HCT116 (cell line): ENCODE data around the gene MS4A4E. TPM values are rescaled to one million over a fixed set of nuclear protein-coding genes. Genes with fewer than 3 reads are reported as not detected.
A peak's percentile ranks its signal among the peaks of the same experiment; 100 is the strongest.

Experiments used
- ATAC-seq: fragments of 200-7000 bp; cut with Tn5 transposase; 2 replicates; pipeline ENCODE4 v1.9.1; 2020; ENCODE audit warnings: mild to moderate bottlenecking, moderate library complexity
- BruUV-seq: library from RNA; stranded (reverse); fragments of 400-500 nt; replicated peaks from 2 replicates; lab custom pipeline; 2021; lab: Mats Ljungman, UMichigan
- CTCF ChIA-PET: fragments of 300-600 bp; sonication (Branson Sonifier 250); formaldehyde crosslinking; loops from one replicate; lab custom pipeline; 2021; ENCODE audit warnings: antibody characterized with exemption; lab: Charles Lee
- POLR2A ChIA-PET: fragments of 300-600, 350-600 bp; sonication (Branson Sonifier 250); formaldehyde crosslinking; loops from one replicate; lab custom pipeline; 2021; ENCODE audit warnings: antibody characterized with exemption; lab: Charles Lee
- RAD21 ChIA-PET, 2 experiments: fragments of 300-600 bp; sonication (Branson Sonifier 250); formaldehyde crosslinking; loops; one replicate each; lab custom pipeline; 2023; ENCODE audit warnings: low total read pairs in 2 of 2; ENCODE audit not compliant: uncharacterized antibody in 2 of 2, unreplicated experiment in 2 of 2, low non-redundant PET in 1 of 2; lab: Charles Lee
- DNase-seq: peaks from one replicate; pipeline ENCODE4 v3.0.0-alpha.2; 2010; ENCODE audit warnings: low read depth, low spot score
- H2AFZ ChIP-seq: fragments of 200-600 bp; shearing (Covaris generic), sonication (generic); 2 replicates; pipeline ENCODE4 v1.6.1; 2017; ENCODE audit warnings: low read depth, mixed run types, mixed read lengths, antibody characterized with exemption, low read length; ENCODE audit not compliant: poor library complexity, severe bottlenecking
- H3K27ac ChIP-seq: 2 replicates; pipeline ENCODE4 v1.5.1; 2012; ENCODE audit warnings: low read depth, low read length
- H3K27me3 ChIP-seq: fragments of 200-600 bp; sonication (generic); 2 replicates; pipeline ENCODE4 v1.6.1; 2016; ENCODE audit warnings: mixed run types, low read length, mixed read lengths; ENCODE audit not compliant: insufficient read depth
- H3K36me3 ChIP-seq, 2 experiments: fragments of 200-500 bp in 1 of 2; fragments of 200-600 bp in 1 of 2; sonication (Bioruptor generic) in 1 of 2; sonication (generic) in 1 of 2; 2 replicates each; pipeline versions ENCODE4 v1.5.1 to v1.6.1; 2014 to 2016; ENCODE audit warnings: low read length in 2 of 2, inconsistent platforms in 1 of 2, mixed read lengths in 1 of 2, mixed run types in 1 of 2; ENCODE audit not compliant: insufficient read depth in 2 of 2, control insufficient read depth in 1 of 2
- H3K4me1 ChIP-seq, 2 experiments: fragments of 200-600 bp in 1 of 2; sonication (generic) in 1 of 2; 2 replicates each; pipeline versions ENCODE4 v1.5.1 to v1.6.1; 2012 to 2017; ENCODE audit warnings: low read length in 2 of 2, inconsistent platforms in 1 of 2, mild to moderate bottlenecking in 1 of 2, mixed read lengths in 1 of 2, mixed run types in 1 of 2, moderate library complexity in 1 of 2; ENCODE audit not compliant: insufficient read depth in 2 of 2, control insufficient read depth in 1 of 2
- H3K4me2 ChIP-seq: fragments of 200-600 bp; sonication (generic); 2 replicates; pipeline ENCODE4 v1.6.1; 2017; ENCODE audit warnings: mixed run types, low read length, mixed read lengths
- H3K4me3 ChIP-seq, 2 experiments: fragments of 200-600 bp in 1 of 2; sonication (generic) in 1 of 2; replicated peaks in 1 of 2; 2 replicates each; pipeline ENCODE4 v1.5.1; 2011 to 2016; ENCODE audit warnings: low read length in 2 of 2, control low read depth in 1 of 2, low read depth in 1 of 2, mild to moderate bottlenecking in 1 of 2, mixed read lengths in 1 of 2, mixed run types in 1 of 2
- H3K79me2 ChIP-seq: fragments of 200-600 bp; sonication (generic); 2 replicates; pipeline ENCODE4 v1.6.1; 2017; ENCODE audit warnings: mild to moderate bottlenecking, mixed run types, low read length, moderate library complexity, mixed read lengths; ENCODE audit not compliant: insufficient read depth
- H3K9ac ChIP-seq: fragments of 200-600 bp; sonication (generic); 2 replicates; pipeline ENCODE4 v1.6.1; 2016; ENCODE audit warnings: low read length, mixed read lengths
- H3K9me2 ChIP-seq: fragments of 200-600 bp; sonication (generic), shearing (Covaris generic); 2 replicates; pipeline ENCODE4 v1.6.1; 2017; ENCODE audit warnings: mixed run types, mild to moderate bottlenecking, moderate library complexity; ENCODE audit not compliant: insufficient read depth
- H3K9me3 ChIP-seq, 2 experiments: fragments of 200-500 bp in 1 of 2; fragments of 200-600 bp in 1 of 2; sonication (Bioruptor generic) in 1 of 2; sonication (generic) in 1 of 2; 2 replicates each; pipeline ENCODE4 v1.6.1; 2014 to 2017; ENCODE audit warnings: low read length in 2 of 2, mixed read lengths in 2 of 2, inconsistent platforms in 1 of 2, low read depth in 1 of 2, mild to moderate bottlenecking in 1 of 2, mixed run types in 1 of 2, moderate library complexity in 1 of 2; ENCODE audit not compliant: control insufficient read depth in 1 of 2, insufficient read depth in 1 of 2
- H4K20me1 ChIP-seq: fragments of 200-600 bp; sonication (generic), shearing (Covaris generic); 2 replicates; pipeline ENCODE4 v1.6.1; 2017; ENCODE audit warnings: mixed run types, mild to moderate bottlenecking, moderate library complexity; ENCODE audit not compliant: insufficient read depth
- RAD21 ChIP-seq: IDR thresholded peaks from 2 replicates; pipeline ENCODE4 v1.6.1; 2012; ENCODE audit warnings: low read depth, mild to moderate bottlenecking
- SP1 ChIP-seq: IDR thresholded peaks from 2 replicates; pipeline ENCODE4 v1.6.1; 2012; ENCODE audit warnings: low read depth
- ZFX ChIP-seq: fragments of 450-650 bp; IDR thresholded peaks from 2 replicates; pipeline ENCODE4 v1.6.1; 2017
- intact Hi-C: fragments of 100-400 bp; cut with micrococcal nuclease; formaldehyde crosslinking; loops from 2 replicates; pipeline ENCODE4 v1.10.0; 2022
- total RNA-seq: library from RNA; stranded (reverse); gene quantifications from one replicate; pipeline ENCODE4 v1.2.1, GENCODE V29; 2021; ENCODE audit not compliant: unreplicated experiment
- TF ChIP-seq, protein P1 (sequence below), 3 experiments: fragments of 200-600 bp in 1 of 3; sonication (generic) in 1 of 3; IDR thresholded peaks in 2 of 3; conservative IDR thresholded peaks in 1 of 3; 2 replicates each; pipeline ENCODE4 v1.5.1; 2012 to 2017; ENCODE audit warnings: low read depth in 2 of 3, low read length in 2 of 3, antibody characterized with exemption in 1 of 3, borderline replicate concordance in 1 of 3, control low read depth in 1 of 3, mild to moderate bottlenecking in 1 of 3, mixed read lengths in 1 of 3, mixed run types in 1 of 3, moderate library complexity in 1 of 3; ENCODE audit not compliant: insufficient read depth in 1 of 3
- TF ChIP-seq, protein P2 (sequence below): IDR thresholded peaks from 2 replicates; pipeline ENCODE4 v1.6.1; 2012; ENCODE audit warnings: low read depth

The MS4A4E gene
- total RNA-seq, 1 experiment from 2014 or later = not detected

DNA sequence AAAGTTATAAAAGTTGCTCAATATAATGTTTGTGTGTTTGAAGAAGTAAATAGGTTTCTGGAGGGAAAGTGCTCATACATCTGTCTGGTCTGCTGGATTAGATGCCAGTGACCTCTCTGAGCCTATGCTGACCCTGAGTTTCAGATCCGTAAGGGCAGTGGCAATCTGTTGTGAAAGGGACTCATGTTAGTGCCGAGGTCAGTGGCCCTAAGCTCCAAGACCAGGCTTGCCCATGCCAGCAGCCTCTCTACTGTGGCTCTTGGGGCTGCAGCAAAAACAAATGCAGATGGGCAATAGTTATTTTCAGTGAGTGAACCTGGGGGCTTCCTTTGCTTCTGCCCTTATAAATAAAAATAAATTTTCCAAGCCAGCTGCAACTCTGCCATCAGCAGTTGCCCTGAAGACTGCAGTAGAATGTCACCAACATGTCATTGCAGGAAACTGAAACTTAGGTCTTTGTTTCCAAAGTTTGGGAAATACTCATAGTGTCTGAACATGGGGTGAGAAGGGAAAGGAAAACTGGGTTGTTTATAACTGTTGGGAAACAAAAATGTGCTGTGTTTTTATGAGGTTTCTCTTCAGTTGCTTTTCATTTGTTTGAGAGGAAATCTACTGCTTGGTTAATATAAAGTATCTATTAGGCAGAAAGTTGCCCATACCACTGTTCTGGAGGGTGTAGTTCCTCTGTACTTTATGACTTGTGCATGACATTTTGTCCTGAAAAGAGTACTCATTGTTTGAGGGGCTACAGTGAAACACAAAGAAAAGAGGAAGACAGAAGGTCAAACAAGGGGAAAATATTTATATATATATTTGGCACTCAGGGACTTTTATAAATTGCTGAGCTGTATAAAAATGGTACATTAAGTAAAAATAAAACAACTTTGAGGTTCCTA, 9.5 kb upstream of the MS4A4E start:
- Histone ChIP-seq H3K27ac (no peak overlapping the region), H3K27me3 (no peaks in the 10 kb centered on the region), H3K4me3 (no peak overlapping the region), H3K79me2 (no peaks in the 10 kb centered on the region), H3K9me2 (no peaks in the 10 kb centered on the region), H3K4me2 (no peak overlapping the region), H3K9me3 (no peaks in the 10 kb centered on the region; a peak in 1 of 4 replicates), H3K4me1 (no peaks in the 10 kb centered on the region)
- RAD21 ChIA-PET = no interaction called here
- CTCF ChIA-PET = interaction anchor here (2.2 to 2.5 kb wide), 2 partner anchors 13 to 430 kb away, joined by 12 to 13 read pairs; no protein-coding TSS in a partner anchor
- ATAC-seq = no peak
- intact Hi-C loops = loop anchor here (5.0 kb wide), 1 partner anchor 135 kb away; no protein-coding TSS in a partner anchor
- POLR2A ChIA-PET = no interaction called here
- TF ChIP-seq ZFX (no peak), SP1 (no peak), RAD21 (no peak)
- TF ChIP-seq, all 23 proteins: peak for 0
- H3K9ac ChIP-seq = no peak overlapping the region
- no peaks in the 10 kb centered on the region for H3K36me3 ChIP-seq
- H2AFZ ChIP-seq = no peak overlapping the region
- BruUV-seq = no TSS peak
- no peak for DNase-seq
- H4K20me1 ChIP-seq = no peaks in the 10 kb centered on the region

DNA sequence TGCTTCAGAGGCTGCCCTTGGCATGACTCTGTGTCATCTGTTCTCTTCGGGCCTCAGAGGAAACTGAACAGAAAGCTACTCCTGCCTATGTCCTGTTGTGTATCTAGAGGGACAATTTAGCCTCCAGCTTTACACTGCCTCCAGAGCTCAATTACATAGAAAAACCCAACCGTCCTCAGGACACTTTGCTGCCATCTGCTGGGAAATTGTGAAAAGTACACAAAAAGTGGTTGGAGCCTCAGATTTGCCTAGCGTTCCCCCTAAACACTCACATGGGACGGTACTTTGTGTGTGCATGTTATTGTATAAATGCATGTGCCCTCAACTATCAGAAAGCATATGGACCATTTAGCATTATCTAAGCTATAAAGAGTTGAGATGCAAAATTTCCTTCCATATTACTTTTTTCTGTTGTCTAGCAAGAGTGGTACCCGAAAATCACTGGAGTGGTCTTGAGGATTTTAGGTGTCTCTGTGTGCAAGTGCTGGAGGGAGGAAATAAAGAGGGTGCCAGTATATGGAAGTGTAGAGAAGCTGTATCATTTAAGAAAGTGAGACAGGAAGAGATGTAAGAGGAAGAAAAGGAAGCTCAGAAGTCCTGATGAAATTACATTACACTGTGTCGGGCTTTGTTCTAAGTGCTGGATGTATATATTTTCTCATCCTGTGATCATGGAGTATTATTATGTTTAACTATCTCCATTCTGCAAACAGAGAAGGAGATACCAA, 8.7 kb upstream of the MS4A4E start:
- DNase-seq = peak; percentile 24
- no peaks in the 10 kb centered on the region for H4K20me1 ChIP-seq
- no peaks in the 10 kb centered on the region for H3K36me3 ChIP-seq
- TF ChIP-seq, protein P1, sequence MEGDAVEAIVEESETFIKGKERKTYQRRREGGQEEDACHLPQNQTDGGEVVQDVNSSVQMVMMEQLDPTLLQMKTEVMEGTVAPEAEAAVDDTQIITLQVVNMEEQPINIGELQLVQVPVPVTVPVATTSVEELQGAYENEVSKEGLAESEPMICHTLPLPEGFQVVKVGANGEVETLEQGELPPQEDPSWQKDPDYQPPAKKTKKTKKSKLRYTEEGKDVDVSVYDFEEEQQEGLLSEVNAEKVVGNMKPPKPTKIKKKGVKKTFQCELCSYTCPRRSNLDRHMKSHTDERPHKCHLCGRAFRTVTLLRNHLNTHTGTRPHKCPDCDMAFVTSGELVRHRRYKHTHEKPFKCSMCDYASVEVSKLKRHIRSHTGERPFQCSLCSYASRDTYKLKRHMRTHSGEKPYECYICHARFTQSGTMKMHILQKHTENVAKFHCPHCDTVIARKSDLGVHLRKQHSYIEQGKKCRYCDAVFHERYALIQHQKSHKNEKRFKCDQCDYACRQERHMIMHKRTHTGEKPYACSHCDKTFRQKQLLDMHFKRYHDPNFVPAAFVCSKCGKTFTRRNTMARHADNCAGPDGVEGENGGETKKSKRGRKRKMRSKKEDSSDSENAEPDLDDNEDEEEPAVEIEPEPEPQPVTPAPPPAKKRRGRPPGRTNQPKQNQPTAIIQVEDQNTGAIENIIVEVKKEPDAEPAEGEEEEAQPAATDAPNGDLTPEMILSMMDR (IDR thresholded peaks at IDR 0.05 in 2 of 3, conservative IDR thresholded peaks at IDR 0.05 in 1 of 3; ENCODE audit: borderline replicate concordance in 1 of 3, insufficient read depth in 1 of 3, low read depth in 2 of 3, low read length in 2 of 3) = peak; percentile 39 to 60 (median 45); a peak in 5 of 6 replicates
- TF ChIP-seq, protein P2, sequence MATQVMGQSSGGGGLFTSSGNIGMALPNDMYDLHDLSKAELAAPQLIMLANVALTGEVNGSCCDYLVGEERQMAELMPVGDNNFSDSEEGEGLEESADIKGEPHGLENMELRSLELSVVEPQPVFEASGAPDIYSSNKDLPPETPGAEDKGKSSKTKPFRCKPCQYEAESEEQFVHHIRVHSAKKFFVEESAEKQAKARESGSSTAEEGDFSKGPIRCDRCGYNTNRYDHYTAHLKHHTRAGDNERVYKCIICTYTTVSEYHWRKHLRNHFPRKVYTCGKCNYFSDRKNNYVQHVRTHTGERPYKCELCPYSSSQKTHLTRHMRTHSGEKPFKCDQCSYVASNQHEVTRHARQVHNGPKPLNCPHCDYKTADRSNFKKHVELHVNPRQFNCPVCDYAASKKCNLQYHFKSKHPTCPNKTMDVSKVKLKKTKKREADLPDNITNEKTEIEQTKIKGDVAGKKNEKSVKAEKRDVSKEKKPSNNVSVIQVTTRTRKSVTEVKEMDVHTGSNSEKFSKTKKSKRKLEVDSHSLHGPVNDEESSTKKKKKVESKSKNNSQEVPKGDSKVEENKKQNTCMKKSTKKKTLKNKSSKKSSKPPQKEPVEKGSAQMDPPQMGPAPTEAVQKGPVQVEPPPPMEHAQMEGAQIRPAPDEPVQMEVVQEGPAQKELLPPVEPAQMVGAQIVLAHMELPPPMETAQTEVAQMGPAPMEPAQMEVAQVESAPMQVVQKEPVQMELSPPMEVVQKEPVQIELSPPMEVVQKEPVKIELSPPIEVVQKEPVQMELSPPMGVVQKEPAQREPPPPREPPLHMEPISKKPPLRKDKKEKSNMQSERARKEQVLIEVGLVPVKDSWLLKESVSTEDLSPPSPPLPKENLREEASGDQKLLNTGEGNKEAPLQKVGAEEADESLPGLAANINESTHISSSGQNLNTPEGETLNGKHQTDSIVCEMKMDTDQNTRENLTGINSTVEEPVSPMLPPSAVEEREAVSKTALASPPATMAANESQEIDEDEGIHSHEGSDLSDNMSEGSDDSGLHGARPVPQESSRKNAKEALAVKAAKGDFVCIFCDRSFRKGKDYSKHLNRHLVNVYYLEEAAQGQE = no peak
- peak; percentile 64 for TF ChIP-seq RAD21
- TF ChIP-seq, all 23 proteins: peak for 2
- intact Hi-C loops = loop anchor here (2.0 to 5.0 kb wide), 2 partner anchors 134 to 429 kb away; no protein-coding TSS in a partner anchor
- RAD21 ChIA-PET = interaction anchor here in 1 of 2 experiments (1.0 to 1.1 kb wide), 2 partner anchors 82 to 429 kb away, joined by 3 to 5 read pairs; no protein-coding TSS in a partner anchor
- Histone ChIP-seq H3K27ac (no peak overlapping the region), H3K9me3 (no peaks in the 10 kb centered on the region; a peak in 1 of 4 replicates), H3K79me2 (no peaks in the 10 kb centered on the region), H3K4me2 (no peak overlapping the region), H2AFZ (no peak overlapping the region), H3K9me2 (no peaks in the 10 kb centered on the region), H3K4me3 (no peak overlapping the region), H3K9ac (no peak overlapping the region), H3K4me1 (no peaks in the 10 kb centered on the region), H3K27me3 (no peaks in the 10 kb centered on the region)
- POLR2A ChIA-PET = no interaction called here
- CTCF ChIA-PET = interaction anchor here (0.6 to 2.5 kb wide), 11 partner anchors 13 to 429 kb away, joined by 3 to 13 read pairs (median 4); no protein-coding TSS in a partner anchor
- no TSS peak for BruUV-seq
- ATAC-seq = peak; percentile 87
